OCI-LY1 (cell line): ENCODE measurements around the gene TNS1.

Experiments
- CTCF ChIP-seq: fragments of 200-600 bp; sonication (generic), shearing (Covaris generic); IDR thresholded peaks from 2 replicates; pipeline ENCODE4 v1.5.1; 2017; ENCODE audit warnings: mild to moderate bottlenecking, antibody characterized with exemption, low read length, moderate library complexity, mixed read lengths
- EZH2 ChIP-seq: fragments of 200-600 bp; sonication (generic), shearing (Covaris generic); IDR thresholded peaks from 2 replicates; pipeline ENCODE4 v1.8.0; 2017; ENCODE audit warnings: borderline replicate concordance, mixed run types, mild to moderate bottlenecking, antibody characterized with exemption, low read length, moderate library complexity, mixed read lengths

GRCh38 chr2:217946051-217946450 lies 56.7 kb downstream of the TNS1 start:
- TF ChIP-seq CTCF = no peak
- no peak for TF ChIP-seq EZH2
